KOPT-K1 (cell line): ENCODE measurements around the gene EFNA5.

Experiments used
- H3K27ac ChIP-seq: fragments of 200-600 bp; sonication (generic); 2 replicates; pipeline ENCODE4 v1.5.1; 2016; ENCODE audit warnings: antibody characterized with exemption, mild to moderate bottlenecking, low read depth, low read length; ENCODE audit not compliant: poor library complexity, severe bottlenecking
- H3K36me3 ChIP-seq: fragments of 200-600 bp; sonication (generic); 2 replicates; pipeline ENCODE4 v1.5.1; 2017; ENCODE audit warnings: antibody characterized with exemption, mild to moderate bottlenecking, low read length, moderate library complexity; ENCODE audit not compliant: insufficient read depth
- H3K9me3 ChIP-seq: fragments of 200-600 bp; sonication (generic); 2 replicates; pipeline ENCODE4 v1.5.1; 2017; ENCODE audit warnings: antibody characterized with exemption, low read length, mild to moderate bottlenecking; ENCODE audit not compliant: insufficient read depth, poor library complexity, severe bottlenecking

The EFNA5 gene

DNA sequence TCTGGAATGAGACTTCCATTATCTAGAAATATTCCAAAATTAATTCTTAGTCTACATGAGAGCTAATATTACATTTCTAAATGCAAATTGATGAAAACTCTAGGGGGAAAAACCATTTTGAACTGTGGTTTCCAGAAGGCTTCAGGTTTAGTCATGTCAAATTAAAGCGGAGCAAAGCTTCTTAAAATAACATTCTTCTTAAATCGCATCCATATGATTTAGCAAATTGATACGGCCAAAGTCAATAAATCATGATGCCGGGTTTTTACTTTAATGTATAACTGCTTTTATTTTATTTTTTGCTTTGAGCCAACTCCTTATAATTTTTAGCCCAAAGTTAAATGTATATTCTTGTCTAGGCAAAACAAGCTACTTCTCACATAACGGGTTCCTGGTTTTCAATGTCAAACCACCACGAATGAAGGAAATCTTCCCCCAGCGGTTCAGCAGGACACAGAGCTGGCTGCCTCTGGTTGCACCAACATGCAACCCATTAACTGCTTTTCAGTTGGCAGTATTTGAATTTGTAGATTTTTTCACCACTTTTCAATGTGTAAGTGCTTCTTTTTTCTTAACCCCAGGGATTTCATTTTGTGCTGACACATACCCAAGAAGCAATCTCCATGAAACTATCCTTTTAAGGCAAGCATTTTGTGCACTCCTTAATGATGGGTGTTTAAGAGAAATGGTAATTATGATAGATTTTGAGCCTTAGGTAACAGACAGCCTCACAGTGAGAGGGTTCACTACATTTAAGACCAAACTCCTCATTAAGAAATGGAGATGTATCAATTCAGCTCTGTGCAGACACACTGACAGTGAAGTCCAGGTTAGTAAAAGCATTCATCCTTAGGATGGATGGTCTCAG is 35.5 kb downstream of the EFNA5 start:
- Histone ChIP-seq H3K36me3 (no peaks in the 10 kb centered on the region), H3K9me3 (no peaks in the 10 kb centered on the region), H3K27ac (no peak overlapping the region)

DNA sequence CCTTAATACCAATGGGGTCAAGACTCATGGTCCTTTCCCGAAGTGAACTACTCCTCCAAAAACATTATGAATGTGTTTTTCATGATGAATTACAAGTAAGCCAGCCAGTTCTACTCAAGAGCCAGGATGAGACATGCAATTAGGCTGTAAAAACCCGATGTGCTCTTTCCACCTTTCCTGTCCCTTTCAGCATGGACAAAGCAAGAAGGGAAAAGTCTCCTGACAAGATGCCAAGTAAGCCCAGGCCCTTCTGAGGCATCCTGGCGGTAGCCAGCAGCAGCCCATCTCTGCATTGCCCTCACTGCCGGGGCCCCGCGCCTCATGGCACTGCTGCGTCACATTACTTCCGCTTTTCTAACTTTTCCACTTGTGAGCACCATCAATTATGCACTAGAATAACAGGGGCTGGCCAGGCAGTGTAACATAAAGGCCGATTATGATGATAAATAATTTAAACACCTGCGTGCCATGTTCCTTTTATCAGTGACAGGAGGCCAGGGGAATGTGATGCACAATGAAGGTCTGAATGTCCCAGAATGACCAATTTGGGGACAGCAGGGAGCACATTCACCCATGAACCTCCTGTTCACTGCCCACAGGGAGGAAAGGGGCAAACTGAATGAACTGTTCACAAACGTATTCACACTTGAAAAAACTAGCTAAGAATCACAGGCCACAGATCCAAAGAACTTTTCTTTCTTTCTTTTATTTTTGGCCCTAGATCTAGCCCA is 37.4 kb downstream of the EFNA5 start:
- Histone ChIP-seq H3K9me3 (no peaks in the 10 kb centered on the region), H3K36me3 (no peaks in the 10 kb centered on the region), H3K27ac (no peak overlapping the region)

DNA sequence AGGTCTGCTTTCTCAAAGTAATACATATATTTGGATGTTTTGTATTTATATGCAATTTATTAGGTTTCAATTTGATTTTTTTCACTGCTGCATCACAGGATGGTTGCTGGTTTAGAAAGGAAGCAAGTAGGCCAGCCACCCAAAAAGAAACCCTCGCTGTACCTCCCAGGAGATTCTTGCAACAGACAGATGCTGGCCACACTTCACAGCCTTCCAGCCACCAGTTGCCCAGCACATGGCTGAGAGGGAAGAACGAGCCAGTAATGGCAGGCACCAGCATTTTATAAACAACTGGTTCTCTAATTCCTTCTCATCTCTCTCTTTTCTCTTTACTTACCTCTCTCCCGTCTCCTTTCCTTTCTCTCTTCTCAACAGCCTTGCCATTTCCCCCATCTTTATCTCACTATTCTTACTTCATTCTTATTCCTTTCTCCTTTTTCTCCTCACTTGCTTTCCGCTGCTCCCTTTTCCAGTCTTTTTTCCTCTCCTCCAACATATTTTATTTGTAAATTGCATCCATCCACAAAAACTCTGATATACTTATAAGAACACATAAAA is 38.9 kb downstream of the EFNA5 start:
- H3K36me3 ChIP-seq = no peaks in the 10 kb centered on the region
- H3K27ac ChIP-seq = no peak overlapping the region
- H3K9me3 ChIP-seq = no peaks in the 10 kb centered on the region

DNA sequence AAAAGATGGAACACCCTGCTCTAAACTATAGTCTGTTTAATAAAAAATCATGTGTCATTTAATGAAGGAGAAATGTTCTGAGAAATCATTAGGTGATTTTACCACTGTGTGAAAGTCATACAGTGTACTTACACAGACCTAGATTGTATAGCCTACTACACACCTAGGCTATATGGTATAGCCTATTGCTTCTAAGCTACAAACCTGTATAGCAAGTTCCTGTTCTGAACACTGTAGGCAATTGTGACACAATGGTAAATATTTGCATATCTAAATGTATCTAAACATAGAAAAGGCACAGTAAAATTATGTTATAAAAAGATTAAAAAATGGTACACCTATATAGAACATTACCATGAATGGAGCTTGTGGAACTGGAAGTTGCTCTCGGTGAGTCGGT is 40.6 kb downstream of the EFNA5 start:
- no peak overlapping the region for H3K27ac ChIP-seq
- no peaks in the 10 kb centered on the region for H3K9me3 ChIP-seq
- H3K36me3 ChIP-seq = no peaks in the 10 kb centered on the region

DNA sequence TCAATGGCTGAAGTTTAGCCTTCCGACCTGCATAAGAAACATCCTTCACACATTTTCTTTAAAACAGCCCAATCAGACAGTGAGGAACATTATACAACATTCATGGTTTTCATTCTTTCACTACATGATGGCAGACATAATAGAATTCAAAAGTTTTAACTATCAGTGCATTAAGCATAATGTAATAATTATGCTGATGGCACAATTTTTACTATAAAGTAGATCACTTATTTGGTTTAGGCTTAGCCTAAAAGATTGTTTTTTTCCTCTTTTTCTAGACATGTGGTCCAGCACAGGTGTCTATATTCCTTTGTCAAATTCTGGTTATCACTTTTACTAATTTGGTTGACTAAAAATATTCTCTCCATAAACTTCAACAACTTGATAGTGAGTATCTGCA is 46.5 kb downstream of the EFNA5 start:
- no peak overlapping the region for H3K27ac ChIP-seq
- no peaks in the 10 kb centered on the region for H3K36me3 ChIP-seq
- H3K9me3 ChIP-seq = no peaks in the 10 kb centered on the region

DNA sequence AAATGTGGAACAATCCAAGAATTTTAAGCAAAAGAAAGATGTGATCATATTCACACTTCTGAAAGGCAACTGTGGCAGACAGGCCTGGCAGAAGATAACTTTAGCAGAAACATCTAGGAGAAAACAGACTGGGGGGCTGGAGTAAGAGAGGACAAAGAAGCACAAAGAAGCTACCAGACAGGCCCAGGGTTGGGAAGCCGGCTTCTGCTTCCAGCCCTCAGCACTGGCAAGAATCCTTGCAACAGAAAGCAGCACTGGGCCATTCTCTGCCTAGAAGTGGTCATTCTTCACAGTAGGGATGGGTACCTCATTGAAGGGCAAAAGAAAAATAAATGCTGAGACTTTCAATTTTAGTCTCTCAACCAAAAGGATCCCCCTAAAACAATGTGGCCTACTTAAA is 49.6 kb downstream of the EFNA5 start:
- no peaks in the 10 kb centered on the region for H3K36me3 ChIP-seq
- H3K27ac ChIP-seq = no peak overlapping the region
- H3K9me3 ChIP-seq = no peaks in the 10 kb centered on the region

DNA sequence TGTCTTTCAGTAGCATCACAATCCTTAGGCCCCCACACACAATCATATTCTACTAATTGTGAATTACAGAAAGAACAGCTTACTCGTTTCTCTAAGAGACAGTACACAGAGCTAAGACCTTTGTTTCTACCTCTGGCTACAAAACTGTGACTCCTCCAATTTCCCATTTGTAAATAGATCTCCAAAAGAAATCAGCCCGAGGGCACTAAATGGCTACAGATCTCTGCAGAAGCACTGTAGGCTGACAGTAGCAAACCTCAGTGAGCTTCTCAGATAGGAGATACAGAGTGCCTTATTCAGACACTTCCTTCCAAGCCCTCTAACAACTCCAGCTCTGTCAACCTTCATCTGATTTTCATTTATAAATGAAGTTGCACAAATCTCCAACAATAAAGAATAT is 51.0 kb downstream of the EFNA5 start:
- Histone ChIP-seq H3K27ac (no peak overlapping the region), H3K9me3 (no peaks in the 10 kb centered on the region), H3K36me3 (no peaks in the 10 kb centered on the region)

DNA sequence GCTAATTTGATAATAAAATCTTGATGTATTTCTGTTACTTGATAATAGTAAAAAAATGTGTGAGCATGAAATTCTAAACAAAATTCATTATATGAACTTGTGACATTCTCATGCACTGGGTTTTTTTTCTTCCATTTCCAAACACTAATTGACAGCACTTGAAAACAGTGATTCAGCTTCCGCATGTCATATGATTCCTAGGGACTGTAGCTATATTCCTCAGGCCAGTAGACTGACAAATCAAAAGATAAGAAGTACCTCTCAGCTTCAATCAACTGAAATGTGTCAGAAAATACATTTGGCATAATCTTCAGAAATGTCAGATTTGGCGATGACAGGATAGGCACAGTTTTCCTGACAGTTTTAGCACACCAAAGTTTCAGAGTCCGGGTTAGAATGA is 52.5 kb downstream of the EFNA5 start:
- H3K36me3 ChIP-seq = no peaks in the 10 kb centered on the region
- no peaks in the 10 kb centered on the region for H3K9me3 ChIP-seq
- H3K27ac ChIP-seq = no peak overlapping the region

DNA sequence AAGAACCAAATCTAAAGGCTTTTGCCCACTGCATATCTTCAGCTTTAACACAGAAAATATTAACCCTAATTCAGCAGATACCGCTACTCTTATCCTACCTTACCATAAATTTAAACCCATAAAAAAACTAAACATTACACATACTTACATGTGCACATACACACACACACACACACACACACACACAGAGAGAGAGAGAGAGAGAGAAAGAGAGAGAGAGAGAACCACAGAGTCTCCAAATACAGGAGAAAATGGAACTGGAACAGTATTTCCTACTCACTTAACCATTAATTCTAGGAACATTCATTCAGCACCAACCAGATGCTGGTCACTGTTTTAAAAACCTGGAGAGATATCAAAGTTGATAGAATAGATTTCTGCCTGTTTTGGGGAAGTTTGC is 53.7 kb downstream of the EFNA5 start:
- H3K36me3 ChIP-seq = no peaks in the 10 kb centered on the region

DNA sequence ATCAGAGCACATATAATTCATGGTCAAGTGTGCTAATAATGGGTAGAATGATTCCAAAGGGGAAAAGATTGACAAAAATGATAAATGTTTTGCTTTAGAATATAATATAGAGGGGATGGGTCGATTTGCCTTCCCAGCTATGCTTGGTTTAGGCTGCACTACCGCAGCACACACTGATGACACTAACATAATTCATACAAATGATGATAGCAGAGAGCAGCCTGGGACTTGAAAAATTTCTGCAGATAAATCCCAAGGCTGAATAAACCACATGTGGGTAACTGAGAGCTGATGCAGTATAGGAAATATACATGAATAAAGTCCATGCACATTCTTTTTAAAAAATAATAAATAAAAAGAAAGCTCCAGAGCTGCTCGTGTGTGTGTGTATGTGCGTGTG is 54.5 kb downstream of the EFNA5 start:
- Histone ChIP-seq H3K9me3 (no peaks in the 10 kb centered on the region), H3K27ac (no peak overlapping the region), H3K36me3 (no peaks in the 10 kb centered on the region)

More for the DNA sequence above, 53.7 kb downstream of the EFNA5 start:
- Histone ChIP-seq H3K9me3 (no peaks in the 10 kb centered on the region), H3K27ac (no peak overlapping the region)

DNA sequence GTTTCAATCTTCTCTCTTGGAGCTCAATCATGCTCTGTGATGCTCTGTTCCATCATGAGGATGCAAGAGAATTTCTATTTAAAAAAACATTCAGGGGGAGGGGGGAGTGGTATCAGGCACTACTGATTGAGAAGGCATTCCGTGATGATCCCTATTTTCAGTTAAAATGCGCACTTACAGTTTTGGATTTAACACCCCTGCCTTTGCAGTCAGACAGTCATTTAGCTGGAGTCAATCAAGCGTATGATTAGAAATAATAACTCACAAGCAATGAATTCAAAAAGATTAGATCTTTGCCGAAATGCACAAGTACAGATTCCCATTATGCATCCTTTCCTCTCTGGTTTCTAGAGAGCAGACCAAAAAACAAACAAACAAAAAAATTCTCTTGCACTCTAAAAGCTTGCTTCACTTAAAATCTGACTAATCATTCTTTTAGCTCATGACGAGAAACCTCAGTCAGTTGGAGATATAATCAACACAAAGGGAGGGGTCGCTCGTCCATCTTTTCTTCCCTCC is 55.4 kb downstream of the EFNA5 start:
- H3K9me3 ChIP-seq = no peaks in the 10 kb centered on the region
- H3K36me3 ChIP-seq = no peaks in the 10 kb centered on the region
- no peak overlapping the region for H3K27ac ChIP-seq

DNA sequence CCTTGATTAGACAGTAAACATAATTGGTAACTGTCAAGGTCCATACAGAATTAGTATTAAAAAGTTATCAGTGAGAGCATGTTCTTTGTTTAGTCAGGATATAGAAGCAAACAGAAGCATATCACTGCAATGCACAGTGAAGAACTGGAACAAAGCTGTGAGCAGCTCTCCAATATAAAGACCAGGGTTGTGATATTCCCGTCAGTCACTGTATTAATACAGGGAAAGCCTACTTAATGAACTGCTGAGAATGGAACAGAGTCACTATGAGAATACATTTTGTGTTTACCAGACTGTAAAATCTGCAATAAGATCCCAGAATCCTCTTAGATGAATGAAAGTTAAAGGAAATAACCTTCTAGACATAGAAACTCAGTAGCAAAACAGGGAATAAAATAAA is 58.2 kb downstream of the EFNA5 start:
- H3K27ac ChIP-seq = no peak overlapping the region
- H3K36me3 ChIP-seq = no peaks in the 10 kb centered on the region
- H3K9me3 ChIP-seq = no peaks in the 10 kb centered on the region

DNA sequence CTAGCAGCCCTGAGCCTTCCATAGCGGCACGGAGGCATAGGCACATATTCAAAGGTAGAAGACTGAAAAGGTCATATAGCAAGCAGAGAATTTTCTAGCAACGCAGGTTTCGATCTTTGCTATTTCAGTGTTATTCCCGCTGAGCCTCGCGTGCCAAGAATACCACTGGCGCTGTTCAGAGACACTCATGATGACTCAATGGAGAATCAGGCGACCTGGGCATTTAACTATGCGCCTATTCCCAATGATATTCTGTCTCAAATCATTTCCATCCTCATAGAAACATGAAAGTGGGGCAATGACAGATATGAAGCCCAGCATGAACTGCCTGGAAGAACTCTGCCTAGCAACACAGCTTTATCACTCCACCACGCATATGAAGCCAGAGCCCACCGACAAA is 59.9 kb downstream of the EFNA5 start:
- no peaks in the 10 kb centered on the region for H3K9me3 ChIP-seq
- H3K36me3 ChIP-seq = no peaks in the 10 kb centered on the region
- no peak overlapping the region for H3K27ac ChIP-seq

DNA sequence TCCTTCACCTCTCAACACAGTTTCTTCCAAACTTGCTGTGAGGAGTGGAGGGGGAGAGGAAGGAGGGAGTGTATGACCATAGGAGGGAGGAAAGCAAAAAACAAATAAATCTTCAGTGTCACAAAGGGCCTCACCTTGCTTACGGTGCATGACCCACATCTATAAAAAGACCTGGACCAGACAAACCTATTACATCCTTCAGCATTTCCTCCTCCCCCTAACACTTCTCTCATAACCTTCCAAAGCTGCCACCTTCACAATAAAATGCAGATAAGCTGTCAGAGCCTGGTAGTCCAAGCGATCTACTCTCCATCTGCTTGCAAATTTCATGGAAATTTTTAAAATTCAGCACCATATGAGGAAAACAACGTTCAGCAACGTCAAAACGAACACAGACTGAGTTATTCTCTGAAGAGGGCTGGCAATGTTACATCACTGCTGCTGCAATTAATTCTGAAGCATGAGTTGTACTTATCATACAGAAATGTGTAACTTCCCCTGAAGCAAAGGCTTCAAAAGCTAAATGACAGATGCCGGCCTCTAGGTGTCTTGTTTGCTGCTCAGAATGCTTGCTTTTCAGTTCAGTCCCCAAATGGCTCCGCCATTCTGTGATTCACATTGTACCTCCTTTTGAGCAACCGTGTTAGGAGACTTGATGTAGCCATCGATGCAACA is 62.9 kb downstream of the EFNA5 start:
- Histone ChIP-seq H3K27ac (no peak overlapping the region), H3K9me3 (no peaks in the 10 kb centered on the region)

DNA sequence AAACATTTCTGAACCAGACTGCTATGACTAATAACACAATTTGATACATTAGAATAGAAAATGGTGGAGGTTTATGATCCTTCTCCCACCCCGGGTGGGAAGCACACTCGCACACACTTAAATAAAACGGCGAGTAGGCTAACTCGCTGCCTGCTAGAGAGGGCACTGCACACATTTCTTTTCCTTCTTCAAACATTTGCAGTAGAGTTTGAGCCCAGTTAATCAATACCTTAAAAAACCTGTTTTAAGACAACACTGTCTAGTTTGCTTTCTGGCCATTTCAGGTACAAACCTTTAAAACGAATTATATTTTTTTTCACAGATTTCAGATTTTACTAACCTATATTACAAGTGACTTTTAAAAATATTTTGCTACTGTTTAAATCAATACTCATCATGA is 63.5 kb downstream of the EFNA5 start:
- no peaks in the 10 kb centered on the region for H3K9me3 ChIP-seq
- H3K36me3 ChIP-seq = no peaks in the 10 kb centered on the region
- H3K27ac ChIP-seq = no peak overlapping the region

More for the DNA sequence above, 62.9 kb downstream of the EFNA5 start:
- H3K36me3 ChIP-seq = no peaks in the 10 kb centered on the region
